HFFc6 (cell line): ENCODE data around the gene RNF224. TPM values are rescaled to one million over a fixed set of nuclear protein-coding genes. Genes with fewer than 3 reads are reported as not detected.
A peak's percentile ranks its signal among the peaks of the same experiment; 100 is the strongest.

Experiments used
- DNase-seq: peaks from one replicate; pipeline ENCODE4 v3.0.0-alpha.2; 2018
- H3K27ac Mint-ChIP-seq: 2 replicates; pipeline ENCODE4 v1.8.0; 2020; ENCODE audit warnings: mild to moderate bottlenecking, mixed read lengths
- H3K27me3 Mint-ChIP-seq: 2 replicates; pipeline ENCODE4 v1.8.0; 2021; ENCODE audit warnings: mild to moderate bottlenecking, moderate library complexity, mixed read lengths; ENCODE audit not compliant: insufficient read depth
- H3K36me3 Mint-ChIP-seq: 2 replicates; pipeline ENCODE4 v1.8.0; 2021; ENCODE audit warnings: low read depth, mixed read lengths
- H3K4me1 Mint-ChIP-seq: 2 replicates; pipeline ENCODE4 v1.8.0; 2020; ENCODE audit warnings: low read depth, mixed read lengths
- H3K4me3 Mint-ChIP-seq: 2 replicates; pipeline ENCODE4 v1.8.0; 2020; ENCODE audit warnings: mild to moderate bottlenecking, moderate library complexity, mixed read lengths
- H3K9me3 Mint-ChIP-seq: 2 replicates; pipeline ENCODE4 v1.8.0; 2020; ENCODE audit warnings: mild to moderate bottlenecking, mixed read lengths
- total RNA-seq, 6 experiments: library from RNA; stranded (reverse); fragmentation: NEBNext Ultra II Directional; extraction: Animal tissue kit (Norgen Biotek cat#: 25700); gene quantifications; 2 replicates in 1 of 6; 3 replicates in 5 of 6; pipeline ENCODE4 v1.2.3, GENCODE V29; 2021
- TF ChIP-seq, protein P1 (sequence below): fragments of 200-600 bp; sonication (generic); IDR thresholded peaks from 2 replicates; pipeline ENCODE4 v1.5.0; 2021; ENCODE audit warnings: antibody characterized with exemption, mild to moderate bottlenecking

Gene RNF224
- total RNA-seq, 6 experiments from 2014 or later = not detected

DNA sequence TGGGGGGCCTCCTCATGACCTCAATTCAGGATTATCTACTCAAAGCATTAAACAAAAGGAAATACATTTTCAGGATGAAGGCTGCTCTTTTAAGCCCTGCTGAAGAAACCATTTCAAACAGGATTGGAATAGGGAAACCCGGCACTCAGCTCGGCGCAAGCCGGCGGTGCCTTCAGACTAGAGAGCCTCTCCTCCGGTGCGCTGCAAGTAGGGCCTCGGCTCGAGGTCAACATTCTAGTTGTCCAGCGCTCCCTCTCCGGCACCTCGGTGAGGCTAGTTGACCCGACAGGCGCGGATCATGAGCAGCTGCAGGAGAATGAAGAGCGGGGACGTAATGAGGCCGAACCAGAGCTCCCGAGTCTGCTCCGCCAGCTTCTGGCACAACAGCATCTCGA is 22.6 kb upstream of the RNF224 start:
- peak overlapping the region; percentile 86 for H3K27ac Mint-ChIP-seq
- peaks cover 20% of the 10 kb centered on the region for H3K36me3 Mint-ChIP-seq
- H3K4me1 Mint-ChIP-seq = peaks cover 33% of the 10 kb centered on the region
- H3K9me3 Mint-ChIP-seq = no peaks in the 10 kb centered on the region
- DNase-seq = no peak
- peaks cover 1% of the 10 kb centered on the region for H3K27me3 Mint-ChIP-seq
- TF ChIP-seq, protein P1, sequence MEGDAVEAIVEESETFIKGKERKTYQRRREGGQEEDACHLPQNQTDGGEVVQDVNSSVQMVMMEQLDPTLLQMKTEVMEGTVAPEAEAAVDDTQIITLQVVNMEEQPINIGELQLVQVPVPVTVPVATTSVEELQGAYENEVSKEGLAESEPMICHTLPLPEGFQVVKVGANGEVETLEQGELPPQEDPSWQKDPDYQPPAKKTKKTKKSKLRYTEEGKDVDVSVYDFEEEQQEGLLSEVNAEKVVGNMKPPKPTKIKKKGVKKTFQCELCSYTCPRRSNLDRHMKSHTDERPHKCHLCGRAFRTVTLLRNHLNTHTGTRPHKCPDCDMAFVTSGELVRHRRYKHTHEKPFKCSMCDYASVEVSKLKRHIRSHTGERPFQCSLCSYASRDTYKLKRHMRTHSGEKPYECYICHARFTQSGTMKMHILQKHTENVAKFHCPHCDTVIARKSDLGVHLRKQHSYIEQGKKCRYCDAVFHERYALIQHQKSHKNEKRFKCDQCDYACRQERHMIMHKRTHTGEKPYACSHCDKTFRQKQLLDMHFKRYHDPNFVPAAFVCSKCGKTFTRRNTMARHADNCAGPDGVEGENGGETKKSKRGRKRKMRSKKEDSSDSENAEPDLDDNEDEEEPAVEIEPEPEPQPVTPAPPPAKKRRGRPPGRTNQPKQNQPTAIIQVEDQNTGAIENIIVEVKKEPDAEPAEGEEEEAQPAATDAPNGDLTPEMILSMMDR = no peak
- H3K4me3 Mint-ChIP-seq = peak overlapping the region; percentile 98

GRCh38 chr9:137205126-137206069 is 21.9 kb upstream of the RNF224 start, which contains the start of the genes NDOR1 and TMEM203:
Gene NDOR1, plus strand, starts transcription at chr9:137205700. Its CDS starts 78 bp downstream, at chr9:137205778.
Gene TMEM203, minus strand, starts transcription at chr9:137205648. Its CDS starts 234 bp downstream, at chr9:137205414.
- Mint-ChIP-seq H3K9me3 (no peaks in the 10 kb centered on the region), H3K4me1 (peaks cover 33% of the 10 kb centered on the region), H3K4me3 (peak within 1 kb of the TSS; percentile 98), H3K27ac (peak within 1 kb of the TSS; percentile 86), H3K36me3 (peaks cover 20% of the 10 kb centered on the region), H3K27me3 (peaks cover 1% of the 10 kb centered on the region)
- TF ChIP-seq, protein P1 = no peak
- DNase-seq = peak; percentile 77

DNA sequence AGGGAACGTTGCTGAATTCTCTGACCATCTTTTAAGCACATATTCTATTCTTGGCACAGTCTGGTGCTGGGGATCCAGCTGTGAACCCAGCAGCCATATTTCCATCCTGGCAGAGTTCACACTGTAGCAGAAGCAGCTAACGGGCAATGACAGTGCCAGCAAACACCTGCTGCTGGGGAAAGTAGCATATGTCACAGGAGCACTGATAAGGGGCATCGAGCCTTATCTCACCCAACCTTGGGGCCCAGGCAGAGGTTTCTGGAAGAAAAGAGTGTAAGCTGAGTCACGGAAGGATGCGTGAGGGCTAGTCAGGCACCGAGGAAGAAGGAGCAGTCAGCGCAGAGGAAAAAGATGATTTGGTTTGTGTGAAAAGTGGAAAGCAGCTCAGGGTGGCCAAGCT is 20.7 kb upstream of the RNF224 start:
- peaks cover 33% of the 10 kb centered on the region for H3K4me1 Mint-ChIP-seq
- H3K27ac Mint-ChIP-seq = peak overlapping the region; percentile 85
- peaks cover 20% of the 10 kb centered on the region for H3K36me3 Mint-ChIP-seq
- peak overlapping the region; percentile 98 for H3K4me3 Mint-ChIP-seq
- H3K27me3 Mint-ChIP-seq = peaks cover 3% of the 10 kb centered on the region
- DNase-seq = no peak
- TF ChIP-seq, protein P1 = no peak
- H3K9me3 Mint-ChIP-seq = no peaks in the 10 kb centered on the region

- Mint-ChIP-seq H3K27ac (peak overlapping the region; percentile 18; the same call in 1 of the 2 replicates), H3K27me3 (peaks cover 2% of the 10 kb centered on the region), H3K36me3 (peaks cover 18% of the 10 kb centered on the region), H3K4me1 (peaks cover 12% of the 10 kb centered on the region), H3K9me3 (no peaks in the 10 kb centered on the region), H3K4me3 (no peak overlapping the region)
- no peak for DNase-seq
- TF ChIP-seq, protein P1 = no peak
Measured at GRCh38 chr9:137211532-137211931, 15.8 kb upstream of the RNF224 start.

GRCh38 chr9:137212520-137212919 is 14.8 kb upstream of the RNF224 start:
- no peak for DNase-seq
- H3K27ac Mint-ChIP-seq = no peak overlapping the region

More at GRCh38 chr9:137212520-137212919, 14.8 kb upstream of the RNF224 start:
- TF ChIP-seq, protein P1 = peak; percentile 17; the same call in 1 of the 2 replicates
- Mint-ChIP-seq H3K4me3 (no peak overlapping the region), H3K4me1 (peaks cover 2% of the 10 kb centered on the region), H3K9me3 (no peaks in the 10 kb centered on the region), H3K36me3 (peaks cover 8% of the 10 kb centered on the region), H3K27me3 (peaks cover 2% of the 10 kb centered on the region)
